Parathyroid adenoma (tissue), 2 donors: ENCODE data around the gene LRRC32.

Source experiments
- H2AFZ ChIP-seq: fragments of 300-600 bp; sonication (generic); one replicate; pipeline ENCODE4 v1.7.0; 2017; ENCODE audit warnings: antibody characterized with exemption, mild to moderate bottlenecking
- H3K27ac ChIP-seq: fragments of 300-600 bp; sonication (generic); one replicate; pipeline ENCODE4 v1.7.0; 2017
- H3K27me3 ChIP-seq: fragments of 300-600 bp; sonication (generic); one replicate; pipeline ENCODE4 v1.7.0; 2017; ENCODE audit warnings: low read length; ENCODE audit not compliant: control insufficient read depth, insufficient read depth
- H3K36me3 ChIP-seq: fragments of 300-600 bp; sonication (generic); one replicate; pipeline ENCODE4 v1.7.0; 2017; ENCODE audit warnings: low read length; ENCODE audit not compliant: control insufficient read depth, insufficient read depth
- H3K4me1 ChIP-seq: fragments of 300-600 bp; sonication (generic); one replicate; pipeline ENCODE4 v1.7.0; 2017; ENCODE audit warnings: control low read depth
- H3K4me2 ChIP-seq: fragments of 300-600 bp; sonication (generic); one replicate; pipeline ENCODE4 v1.7.0; 2017; ENCODE audit warnings: low read length
- H3K4me3 ChIP-seq: fragments of 300-600 bp; sonication (generic); one replicate; pipeline ENCODE4 v1.7.0; 2017; ENCODE audit warnings: low read depth, low read length
- H3K79me2 ChIP-seq: fragments of 300-600 bp; sonication (generic); one replicate; pipeline ENCODE4 v1.7.0; 2017; ENCODE audit warnings: control low read depth
- H3K9ac ChIP-seq: fragments of 300-600 bp; sonication (generic); one replicate; pipeline ENCODE4 v1.7.0; 2017; ENCODE audit warnings: mild to moderate bottlenecking
- H3K9me3 ChIP-seq: fragments of 300-600 bp; sonication (generic); one replicate; pipeline ENCODE4 v1.7.0; 2017; ENCODE audit warnings: low read length; ENCODE audit not compliant: control insufficient read depth
- TF ChIP-seq, protein P1 (sequence below): fragments of 300-600 bp; sonication (generic); IDR thresholded peaks from one replicate; pipeline ENCODE4 v1.7.0; 2017; ENCODE audit warnings: antibody characterized with exemption, mild to moderate bottlenecking
- donor health status: primary hyperparathyroidism.

LRRC32 gene

DNA sequence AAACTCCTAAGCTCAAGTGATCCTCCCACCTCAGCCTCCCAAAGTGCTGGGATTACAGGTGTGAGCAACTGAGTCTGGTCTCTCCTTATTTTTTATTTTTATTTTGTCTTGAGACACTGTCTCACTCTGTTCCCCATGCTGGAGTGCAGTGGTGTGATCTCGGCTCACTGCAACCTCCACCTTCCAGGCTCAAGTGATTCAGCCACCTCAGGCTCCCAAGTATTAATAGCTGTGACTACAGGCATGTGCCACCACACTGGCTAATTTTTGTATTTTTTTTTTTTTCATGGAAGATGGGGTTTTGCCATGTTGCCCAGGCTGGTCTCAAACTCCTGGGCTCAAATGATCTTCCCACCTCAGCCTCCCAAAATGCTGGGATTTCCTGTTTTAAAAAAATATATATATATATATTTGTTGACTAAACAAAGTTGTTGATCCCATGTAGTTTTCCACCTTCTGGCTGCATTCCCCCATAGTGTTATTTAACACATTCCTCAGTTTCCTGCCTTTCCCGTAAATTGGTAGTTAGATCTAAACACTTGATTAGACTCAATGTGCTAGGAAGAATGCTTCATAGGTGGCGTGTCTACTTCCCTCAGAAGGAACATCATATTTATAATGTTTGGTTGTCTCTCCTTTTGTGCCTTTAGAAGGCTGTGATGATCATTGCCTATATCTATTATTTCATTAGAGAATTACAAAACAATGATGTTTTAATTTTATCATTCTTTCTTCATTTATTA lies 38.8 kb downstream of the LRRC32 start:
- Histone ChIP-seq H3K4me2 (no peak overlapping the region), H3K9ac (no peak overlapping the region), H3K9me3 (no peaks in the 10 kb centered on the region), H3K27me3 (no peaks in the 10 kb centered on the region), H3K79me2 (no peaks in the 10 kb centered on the region), H3K4me3 (no peak overlapping the region), H3K4me1 (no peaks in the 10 kb centered on the region), H3K36me3 (no peaks in the 10 kb centered on the region), H2AFZ (no peak overlapping the region), H3K27ac (no peak overlapping the region)
- TF ChIP-seq, protein P1, sequence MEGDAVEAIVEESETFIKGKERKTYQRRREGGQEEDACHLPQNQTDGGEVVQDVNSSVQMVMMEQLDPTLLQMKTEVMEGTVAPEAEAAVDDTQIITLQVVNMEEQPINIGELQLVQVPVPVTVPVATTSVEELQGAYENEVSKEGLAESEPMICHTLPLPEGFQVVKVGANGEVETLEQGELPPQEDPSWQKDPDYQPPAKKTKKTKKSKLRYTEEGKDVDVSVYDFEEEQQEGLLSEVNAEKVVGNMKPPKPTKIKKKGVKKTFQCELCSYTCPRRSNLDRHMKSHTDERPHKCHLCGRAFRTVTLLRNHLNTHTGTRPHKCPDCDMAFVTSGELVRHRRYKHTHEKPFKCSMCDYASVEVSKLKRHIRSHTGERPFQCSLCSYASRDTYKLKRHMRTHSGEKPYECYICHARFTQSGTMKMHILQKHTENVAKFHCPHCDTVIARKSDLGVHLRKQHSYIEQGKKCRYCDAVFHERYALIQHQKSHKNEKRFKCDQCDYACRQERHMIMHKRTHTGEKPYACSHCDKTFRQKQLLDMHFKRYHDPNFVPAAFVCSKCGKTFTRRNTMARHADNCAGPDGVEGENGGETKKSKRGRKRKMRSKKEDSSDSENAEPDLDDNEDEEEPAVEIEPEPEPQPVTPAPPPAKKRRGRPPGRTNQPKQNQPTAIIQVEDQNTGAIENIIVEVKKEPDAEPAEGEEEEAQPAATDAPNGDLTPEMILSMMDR, result no peak

DNA sequence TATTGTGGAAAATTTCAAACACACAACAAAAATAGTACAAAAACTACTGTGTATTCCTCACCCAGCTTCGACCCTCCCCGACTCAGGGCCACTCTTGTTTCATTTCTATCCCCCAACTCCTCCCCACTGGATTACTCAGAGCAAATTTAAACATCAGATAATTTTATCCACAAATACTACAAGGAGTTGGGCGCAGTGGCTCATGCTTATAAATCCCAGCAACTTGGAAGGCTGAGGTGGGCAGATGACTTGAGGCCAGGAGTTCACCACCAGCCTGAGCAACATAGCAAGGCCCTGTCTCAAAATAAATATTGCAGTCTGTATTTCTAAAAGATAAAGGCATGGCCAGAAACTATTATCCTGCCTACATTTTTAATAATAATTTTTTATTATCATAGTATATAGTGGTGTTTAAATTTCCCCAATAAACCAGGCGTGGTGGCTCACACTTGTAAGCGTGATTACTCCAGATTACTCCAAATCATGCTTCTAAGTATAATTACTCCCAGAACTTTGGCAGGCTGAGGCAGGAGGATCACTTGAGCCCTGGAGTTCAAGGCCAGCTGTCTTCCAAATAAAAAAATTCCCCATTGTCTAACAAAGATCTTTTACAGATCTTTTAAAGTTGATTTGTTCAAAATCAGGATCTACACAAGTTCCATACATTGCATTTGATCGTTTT lies 39.8 kb downstream of the LRRC32 start:
- Histone ChIP-seq H3K9me3 (no peaks in the 10 kb centered on the region), H3K79me2 (no peaks in the 10 kb centered on the region), H2AFZ (no peak overlapping the region), H3K4me3 (no peak overlapping the region), H3K27ac (peak overlapping the region; percentile 72), H3K9ac (no peak overlapping the region), H3K4me1 (no peaks in the 10 kb centered on the region), H3K4me2 (no peak overlapping the region), H3K27me3 (no peaks in the 10 kb centered on the region), H3K36me3 (no peaks in the 10 kb centered on the region)
- TF ChIP-seq, protein P1, result no peak

GRCh38 chr11:76629853-76630599 lies 40.5 kb downstream of the LRRC32 start:
- Histone ChIP-seq H3K4me2 (no peak overlapping the region), H3K27ac (peak overlapping the region; percentile 72), H3K4me1 (no peaks in the 10 kb centered on the region), H3K36me3 (no peaks in the 10 kb centered on the region), H3K9me3 (no peaks in the 10 kb centered on the region), H2AFZ (no peak overlapping the region), H3K27me3 (no peaks in the 10 kb centered on the region), H3K79me2 (no peaks in the 10 kb centered on the region), H3K9ac (no peak overlapping the region), H3K4me3 (no peak overlapping the region)
- TF ChIP-seq, protein P1, result no peak

- Histone ChIP-seq H3K27ac (peak overlapping the region; percentile 72), H3K4me1 (no peaks in the 10 kb centered on the region), H3K9ac (no peak overlapping the region), H3K4me3 (no peak overlapping the region), H3K79me2 (no peaks in the 10 kb centered on the region), H3K9me3 (no peaks in the 10 kb centered on the region), H2AFZ (no peak overlapping the region), H3K27me3 (no peaks in the 10 kb centered on the region), H3K4me2 (no peak overlapping the region), H3K36me3 (no peaks in the 10 kb centered on the region)
- TF ChIP-seq, protein P1, result no peak
Observed at GRCh38 chr11:76629116-76629852, 41.3 kb downstream of the LRRC32 start.
